OCI-LY7 (cell line): ENCODE results near the gene GIPC2.

ENCODE experiments used
- CTCF ChIP-seq: fragments of 200-600 bp; sonication (generic); conservative IDR thresholded peaks from 2 replicates; pipeline ENCODE4 v1.5.1; 2014; ENCODE audit warnings: mild to moderate bottlenecking, antibody characterized with exemption, low read length, moderate library complexity, mixed read lengths
- EZH2phosphoT487 ChIP-seq: fragments of 200-600 bp; sonication (generic); IDR thresholded peaks from 2 replicates; pipeline ENCODE4 v1.6.1; 2018; ENCODE audit warnings: low read depth, borderline replicate concordance, mild to moderate bottlenecking, mixed run types, antibody characterized with exemption, low read length, moderate library complexity, mixed read lengths

GRCh38 chr1:78061825-78062523 is 16.2 kb downstream of the GIPC2 start:
- TF ChIP-seq CTCF (no peak), EZH2phosphoT487 (no peak)
